Fibroblast of lung (primary cell): ENCODE data around the gene ACBD6.

Experiments used
- CTCF ChIP-seq, 2 donors: IDR thresholded peaks in 1 of 2; conservative IDR thresholded peaks in 1 of 2; 1 replicate in 1 of 2; 2 replicates in 1 of 2; pipeline ENCODE4 v1.5.1; 2011 to 2012; ENCODE audit warnings: low read length in 2 of 2, control low read depth in 1 of 2, inconsistent platforms in 1 of 2, low read depth in 1 of 2, mild to moderate bottlenecking in 1 of 2
- EZH2 ChIP-seq: IDR thresholded peaks from 2 replicates; pipeline ENCODE4 v1.5.1; 2012; ENCODE audit warnings: low read length, control low read depth, mild to moderate bottlenecking; ENCODE audit errors: missing control alignments

GRCh38 chr1:180343921-180344769 lies 158.2 kb downstream of the ACBD6 start:
- TF ChIP-seq EZH2 (no peak), CTCF (conservative IDR thresholded peaks at IDR 0.05 in 1 of 2, IDR thresholded peaks at IDR 0.05 in 1 of 2; ENCODE audit: low read depth in 1 of 2, low read length in 2 of 2) (no peak)
